Skeletal muscle satellite cell (primary cell): Measurements from ENCODE around the gene APC2.

ENCODE experiments used
- H3K27me3 ChIP-seq: 2 replicates; pipeline ENCODE4 v1.7.0; 2013; ENCODE audit warnings: low read length; ENCODE audit not compliant: control insufficient read depth, insufficient read depth
- H3K36me3 ChIP-seq: 2 replicates; pipeline ENCODE4 v1.7.0; 2013; ENCODE audit warnings: mild to moderate bottlenecking, control low read depth, low read length; ENCODE audit not compliant: insufficient read depth
- H3K4me1 ChIP-seq: 2 replicates; pipeline ENCODE4 v1.7.0; 2013; ENCODE audit warnings: low read length; ENCODE audit not compliant: control insufficient read depth, insufficient read depth
- H3K4me2 ChIP-seq: 2 replicates; pipeline ENCODE4 v1.7.0; 2013; ENCODE audit warnings: mild to moderate bottlenecking, low read length
- H3K4me3 ChIP-seq: 2 replicates; pipeline ENCODE4 v1.7.0; 2013; ENCODE audit warnings: low read length
- H3K9ac ChIP-seq: 2 replicates; pipeline ENCODE4 v1.7.0; 2013; ENCODE audit warnings: mild to moderate bottlenecking, low read depth, low read length, moderate library complexity
- H3K9me3 ChIP-seq: replicated peaks from 2 replicates; pipeline ENCODE4 v1.7.0; 2013; ENCODE audit warnings: mild to moderate bottlenecking, control low read depth, low read length

APC2 gene

DNA sequence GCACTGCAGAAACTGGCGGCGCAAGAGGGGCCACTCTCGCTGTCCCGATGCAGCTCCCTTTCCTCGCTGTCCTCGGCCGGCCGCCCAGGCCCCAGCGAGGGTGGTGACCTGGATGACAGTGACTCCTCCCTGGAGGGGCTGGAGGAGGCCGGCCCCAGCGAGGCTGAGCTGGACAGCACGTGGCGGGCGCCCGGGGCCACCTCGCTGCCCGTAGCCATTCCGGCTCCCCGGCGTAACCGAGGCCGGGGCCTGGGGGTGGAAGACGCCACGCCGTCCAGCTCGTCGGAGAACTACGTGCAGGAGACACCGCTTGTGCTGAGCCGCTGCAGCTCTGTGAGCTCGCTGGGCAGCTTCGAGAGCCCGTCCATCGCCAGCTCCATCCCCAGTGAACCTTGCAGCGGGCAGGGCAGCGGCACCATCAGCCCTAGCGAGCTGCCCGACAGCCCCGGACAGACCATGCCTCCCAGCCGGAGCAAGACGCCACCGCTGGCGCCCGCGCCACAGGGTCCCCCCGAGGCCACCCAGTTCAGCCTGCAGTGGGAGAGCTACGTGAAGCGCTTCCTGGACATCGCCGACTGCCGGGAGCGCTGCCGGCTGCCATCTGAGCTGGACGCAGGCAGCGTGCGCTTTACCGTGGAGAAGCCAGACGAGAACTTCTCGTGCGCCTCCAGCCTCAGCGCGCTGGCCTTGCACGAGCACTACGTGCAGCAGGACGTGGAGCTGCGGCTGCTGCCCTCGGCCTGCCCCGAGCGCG lies 16.7 kb downstream of the APC2 start:
- H3K9me3 ChIP-seq, result no peaks in the 10 kb centered on the region
- no peak overlapping the region for H3K4me2 ChIP-seq
- H3K4me1 ChIP-seq, result peaks cover 35% of the 10 kb centered on the region
- H3K4me3 ChIP-seq, result no peak overlapping the region
- H3K36me3 ChIP-seq, result no peaks in the 10 kb centered on the region
- H3K27me3 ChIP-seq, result peaks cover 31% of the 10 kb centered on the region
- no peak overlapping the region for H3K9ac ChIP-seq

DNA sequence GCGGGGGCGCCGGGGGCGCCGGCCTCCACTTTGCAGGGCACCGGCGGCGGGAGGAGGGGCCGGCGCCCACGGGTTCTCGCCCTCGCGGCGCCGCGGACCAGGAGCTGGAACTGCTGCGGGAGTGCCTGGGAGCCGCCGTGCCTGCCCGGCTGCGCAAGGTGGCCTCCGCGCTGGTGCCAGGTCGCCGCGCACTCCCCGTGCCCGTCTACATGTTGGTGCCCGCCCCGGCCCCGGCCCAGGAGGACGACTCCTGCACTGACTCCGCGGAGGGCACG lies 17.2 kb downstream of the APC2 start:
- Histone ChIP-seq H3K4me3 (no peak overlapping the region), H3K36me3 (no peaks in the 10 kb centered on the region), H3K9ac (no peak overlapping the region), H3K27me3 (peaks cover 36% of the 10 kb centered on the region), H3K9me3 (no peaks in the 10 kb centered on the region), H3K4me2 (peak overlapping the region; percentile 44), H3K4me1 (peaks cover 37% of the 10 kb centered on the region)

DNA sequence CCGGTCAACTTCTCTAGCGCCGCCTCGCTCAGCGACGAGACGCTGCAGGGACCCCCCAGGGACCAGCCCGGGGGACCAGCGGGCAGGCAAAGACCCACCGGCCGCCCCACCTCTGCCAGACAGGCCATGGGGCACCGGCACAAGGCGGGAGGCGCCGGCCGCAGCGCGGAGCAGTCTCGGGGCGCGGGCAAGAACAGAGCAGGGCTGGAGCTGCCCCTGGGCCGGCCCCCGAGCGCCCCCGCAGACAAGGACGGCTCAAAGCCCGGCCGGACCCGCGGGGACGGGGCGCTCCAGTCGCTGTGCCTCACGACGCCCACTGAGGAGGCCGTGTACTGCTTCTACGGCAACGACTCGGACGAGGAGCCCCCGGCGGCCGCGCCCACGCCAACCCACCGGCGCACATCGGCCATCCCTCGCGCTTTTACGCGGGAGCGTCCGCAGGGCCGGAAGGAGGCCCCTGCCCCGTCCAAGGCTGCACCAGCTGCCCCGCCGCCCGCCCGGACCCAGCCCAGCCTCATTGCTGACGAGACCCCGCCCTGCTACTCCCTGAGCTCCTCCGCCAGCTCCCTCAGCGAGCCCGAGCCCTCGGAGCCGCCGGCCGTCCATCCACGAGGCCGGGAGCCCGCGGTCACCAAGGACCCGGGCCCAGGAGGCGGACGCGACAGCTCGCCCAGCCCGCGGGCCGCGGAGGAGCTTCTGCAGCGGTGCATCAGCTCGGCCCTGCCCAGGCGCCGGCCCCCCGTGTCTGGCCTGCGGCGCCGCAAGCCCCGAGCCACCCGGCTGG lies 17.8 kb downstream of the APC2 start:
- peak overlapping the region; percentile 81 for H3K4me2 ChIP-seq
- H3K9ac ChIP-seq, result no peak overlapping the region
- H3K9me3 ChIP-seq, result no peaks in the 10 kb centered on the region
- H3K27me3 ChIP-seq, result peaks cover 41% of the 10 kb centered on the region
- no peaks in the 10 kb centered on the region for H3K36me3 ChIP-seq
- H3K4me3 ChIP-seq, result peak overlapping the region; percentile 55
- H3K4me1 ChIP-seq, result peaks cover 37% of the 10 kb centered on the region

DNA sequence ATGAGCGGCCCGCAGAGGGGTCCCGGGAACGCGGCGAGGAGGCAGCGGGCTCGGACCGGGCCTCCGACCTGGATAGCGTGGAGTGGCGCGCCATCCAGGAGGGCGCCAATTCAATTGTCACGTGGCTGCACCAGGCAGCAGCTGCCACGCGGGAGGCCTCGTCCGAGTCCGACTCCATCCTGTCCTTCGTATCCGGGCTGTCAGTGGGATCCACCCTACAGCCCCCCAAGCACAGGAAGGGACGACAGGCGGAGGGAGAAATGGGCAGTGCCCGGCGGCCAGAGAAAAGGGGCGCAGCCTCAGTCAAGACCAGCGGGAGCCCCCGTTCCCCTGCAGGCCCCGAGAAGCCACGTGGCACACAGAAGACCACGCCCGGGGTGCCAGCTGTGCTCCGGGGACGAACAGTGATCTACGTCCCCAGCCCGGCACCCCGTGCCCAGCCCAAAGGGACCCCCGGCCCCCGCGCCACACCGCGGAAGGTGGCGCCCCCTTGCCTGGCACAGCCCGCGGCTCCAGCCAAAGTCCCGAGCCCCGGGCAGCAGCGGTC lies 18.4 kb downstream of the APC2 start:
- Histone ChIP-seq H3K4me3 (peak overlapping the region; percentile 55), H3K4me1 (peaks cover 37% of the 10 kb centered on the region), H3K27me3 (peaks cover 47% of the 10 kb centered on the region), H3K4me2 (peak overlapping the region; percentile 81), H3K9ac (no peak overlapping the region), H3K36me3 (no peaks in the 10 kb centered on the region), H3K9me3 (no peaks in the 10 kb centered on the region)

DNA sequence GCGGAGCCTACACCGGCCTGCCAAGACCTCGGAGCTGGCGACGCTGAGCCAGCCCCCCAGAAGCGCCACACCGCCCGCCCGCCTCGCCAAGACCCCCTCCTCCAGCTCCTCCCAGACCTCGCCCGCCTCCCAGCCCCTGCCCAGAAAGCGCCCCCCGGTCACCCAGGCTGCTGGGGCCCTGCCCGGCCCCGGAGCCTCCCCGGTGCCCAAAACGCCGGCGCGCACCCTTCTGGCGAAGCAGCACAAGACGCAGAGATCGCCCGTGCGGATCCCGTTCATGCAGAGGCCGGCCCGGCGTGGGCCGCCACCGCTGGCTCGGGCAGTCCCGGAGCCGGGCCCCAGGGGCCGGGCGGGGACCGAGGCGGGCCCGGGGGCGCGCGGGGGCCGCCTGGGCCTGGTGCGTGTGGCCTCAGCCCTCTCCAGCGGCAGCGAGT lies 18.9 kb downstream of the APC2 start:
- Histone ChIP-seq H3K9ac (no peak overlapping the region), H3K36me3 (no peaks in the 10 kb centered on the region), H3K27me3 (peaks cover 50% of the 10 kb centered on the region), H3K9me3 (no peaks in the 10 kb centered on the region), H3K4me3 (peak overlapping the region; percentile 56), H3K4me2 (peak overlapping the region; percentile 81), H3K4me1 (peaks cover 37% of the 10 kb centered on the region)

DNA sequence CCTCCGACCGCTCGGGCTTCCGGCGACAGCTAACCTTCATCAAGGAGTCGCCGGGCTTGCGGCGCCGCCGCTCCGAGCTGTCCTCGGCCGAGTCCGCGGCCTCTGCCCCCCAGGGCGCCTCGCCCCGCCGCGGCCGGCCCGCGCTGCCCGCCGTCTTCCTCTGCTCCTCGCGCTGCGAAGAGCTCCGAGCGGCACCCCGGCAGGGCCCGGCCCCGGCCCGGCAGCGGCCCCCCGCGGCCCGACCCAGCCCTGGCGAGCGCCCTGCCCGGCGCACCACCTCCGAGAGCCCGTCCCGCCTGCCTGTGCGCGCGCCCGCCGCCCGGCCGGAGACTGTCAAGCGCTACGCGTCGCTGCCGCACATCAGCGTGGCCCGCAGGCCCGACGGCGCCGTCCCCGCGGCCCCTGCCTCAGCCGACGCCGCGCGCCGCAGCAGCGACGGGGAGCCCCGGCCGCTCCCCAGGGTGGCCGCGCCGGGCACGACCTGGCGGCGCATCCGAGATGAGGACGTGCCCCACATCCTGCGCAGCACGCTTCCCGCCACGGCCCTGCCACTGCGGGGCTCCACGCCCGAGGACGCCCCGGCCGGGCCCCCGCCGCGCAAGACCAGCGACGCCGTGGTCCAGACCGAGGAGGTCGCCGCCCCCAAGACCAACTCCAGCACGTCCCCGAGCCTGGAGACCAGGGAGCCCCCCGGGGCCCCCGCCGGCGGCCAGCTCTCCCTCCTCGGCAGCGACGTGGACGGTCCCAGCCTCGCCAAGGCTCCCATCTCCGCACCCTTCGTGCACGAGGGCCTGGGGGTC lies 19.5 kb downstream of the APC2 start:
- H3K4me1 ChIP-seq, result peaks cover 37% of the 10 kb centered on the region
- no peaks in the 10 kb centered on the region for H3K9me3 ChIP-seq
- H3K9ac ChIP-seq, result no peak overlapping the region
- peaks cover 50% of the 10 kb centered on the region for H3K27me3 ChIP-seq
- H3K4me3 ChIP-seq, result peak overlapping the region; percentile 56
- peak overlapping the region; percentile 81 for H3K4me2 ChIP-seq
- H3K36me3 ChIP-seq, result no peaks in the 10 kb centered on the region

DNA sequence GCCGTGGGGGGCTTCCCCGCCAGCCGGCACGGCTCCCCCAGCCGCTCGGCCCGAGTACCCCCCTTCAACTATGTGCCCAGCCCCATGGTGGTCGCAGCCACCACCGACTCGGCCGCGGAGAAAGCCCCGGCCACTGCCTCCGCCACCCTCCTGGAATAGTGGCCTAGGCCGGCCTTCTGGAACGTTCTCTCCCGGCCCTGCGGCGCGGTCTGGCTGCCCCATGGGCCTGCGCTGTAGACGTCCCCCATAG lies 20.1 kb downstream of the APC2 start:
- H3K9me3 ChIP-seq, result no peaks in the 10 kb centered on the region
- peak overlapping the region; percentile 81 for H3K4me2 ChIP-seq
- H3K9ac ChIP-seq, result peak overlapping the region; percentile 13
- peaks cover 37% of the 10 kb centered on the region for H3K4me1 ChIP-seq
- peaks cover 50% of the 10 kb centered on the region for H3K27me3 ChIP-seq
- H3K36me3 ChIP-seq, result no peaks in the 10 kb centered on the region
- H3K4me3 ChIP-seq, result peak overlapping the region; percentile 47

DNA sequence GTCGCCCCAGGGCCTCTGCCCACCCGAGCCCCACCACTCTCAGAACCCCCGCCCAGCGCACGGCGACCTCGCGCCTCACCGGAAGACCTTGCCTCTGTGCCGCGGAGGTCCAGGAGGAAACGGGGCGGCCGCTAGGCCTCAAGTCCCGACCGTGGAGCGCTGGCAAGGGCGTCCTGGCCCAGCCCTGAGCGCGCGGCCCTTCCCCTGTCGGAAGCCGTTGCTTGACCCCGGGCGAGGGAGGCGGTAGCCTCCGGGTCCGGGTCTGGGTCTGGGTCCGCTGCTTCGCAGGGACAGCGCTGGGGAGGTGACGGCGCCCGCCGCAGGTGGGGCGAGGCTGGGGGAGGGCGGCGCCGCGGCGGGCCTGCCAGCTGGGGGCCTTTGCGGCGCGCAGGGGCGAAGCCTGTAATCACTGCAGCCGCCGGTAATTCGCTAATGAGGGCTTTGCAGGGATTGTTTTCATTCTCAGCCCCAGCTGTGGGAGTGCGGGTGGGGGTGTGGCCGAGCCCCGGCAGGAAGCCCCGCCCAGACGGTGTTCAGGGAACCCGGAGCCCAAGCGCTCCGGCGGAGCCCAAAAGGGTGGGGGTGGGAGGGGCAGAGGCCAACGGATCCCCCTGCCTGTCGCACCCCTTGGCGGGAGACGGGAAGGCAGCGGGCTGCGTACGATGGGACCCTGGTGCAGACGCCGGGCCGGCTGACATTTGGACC lies 20.5 kb downstream of the APC2 start:
- H3K9ac ChIP-seq, result peak overlapping the region; percentile 13
- H3K27me3 ChIP-seq, result peaks cover 50% of the 10 kb centered on the region
- H3K4me2 ChIP-seq, result peak overlapping the region; percentile 81
- H3K4me3 ChIP-seq, result peak overlapping the region; percentile 47
- no peaks in the 10 kb centered on the region for H3K36me3 ChIP-seq
- no peaks in the 10 kb centered on the region for H3K9me3 ChIP-seq
- H3K4me1 ChIP-seq, result peaks cover 36% of the 10 kb centered on the region

DNA sequence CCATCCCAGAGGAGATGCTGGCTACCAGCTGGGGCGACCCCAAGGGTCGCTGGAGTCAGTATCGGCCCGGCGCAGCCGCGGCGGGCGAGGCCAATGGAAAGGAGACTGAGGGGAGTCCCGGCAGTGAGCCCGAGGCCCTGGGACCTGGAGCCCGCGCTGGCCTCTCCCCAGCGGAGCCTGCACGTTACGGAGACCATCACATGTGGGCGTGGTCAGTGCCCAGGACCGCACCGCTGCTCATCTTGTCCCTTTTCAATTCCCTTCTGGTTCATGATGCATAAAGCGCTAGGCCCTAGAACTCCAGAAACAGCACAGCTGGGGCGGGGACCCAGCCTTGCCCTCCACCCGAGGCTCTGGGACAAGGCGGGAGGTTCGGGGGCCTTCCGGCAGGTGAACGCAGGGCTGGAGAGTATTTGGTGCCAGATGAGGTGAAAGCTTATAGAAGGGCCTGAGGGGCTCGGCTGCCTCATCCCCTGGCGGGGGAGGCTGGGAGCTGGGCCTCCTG lies 21.1 kb downstream of the APC2 start:
- Histone ChIP-seq H3K4me2 (peak overlapping the region; percentile 81), H3K27me3 (peaks cover 50% of the 10 kb centered on the region), H3K9me3 (no peaks in the 10 kb centered on the region), H3K36me3 (peaks cover under 1% of the 10 kb centered on the region), H3K9ac (no peak overlapping the region), H3K4me3 (peak overlapping the region; percentile 47), H3K4me1 (peaks cover 31% of the 10 kb centered on the region)

DNA sequence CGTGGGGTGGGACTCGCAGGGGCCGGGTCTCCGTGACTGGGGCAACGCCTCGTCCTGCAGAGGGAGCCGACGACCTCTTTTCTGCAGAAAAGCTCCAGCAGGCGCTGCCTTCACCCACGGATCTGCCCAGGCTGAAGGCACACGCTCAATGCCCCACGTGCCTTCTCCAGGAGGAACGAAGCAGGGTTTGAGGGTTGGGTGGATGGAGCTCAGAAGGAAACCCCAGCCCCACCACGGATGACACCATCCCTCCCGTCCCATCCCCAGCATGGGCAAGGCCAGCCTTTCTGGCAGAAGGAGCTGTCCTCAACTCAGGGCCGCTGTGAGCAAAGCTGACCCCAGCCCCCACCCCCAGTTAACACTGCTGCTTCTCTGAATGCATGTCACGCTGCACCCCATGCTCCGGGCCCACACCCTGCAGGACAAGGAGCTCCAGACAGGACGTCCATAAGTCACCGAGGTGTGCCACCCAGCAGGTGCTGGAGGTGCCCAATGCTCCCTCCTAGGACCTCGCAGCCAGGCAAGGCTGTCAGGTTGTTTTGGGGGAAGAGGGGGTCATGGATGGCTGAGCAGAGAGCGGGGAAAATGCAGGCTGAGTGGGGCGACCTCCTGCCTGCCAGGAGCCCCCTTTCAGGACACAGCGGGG lies 21.7 kb downstream of the APC2 start:
- no peaks in the 10 kb centered on the region for H3K9me3 ChIP-seq
- H3K9ac ChIP-seq, result no peak overlapping the region
- H3K4me3 ChIP-seq, result no peak overlapping the region
- peaks cover 4% of the 10 kb centered on the region for H3K36me3 ChIP-seq
- H3K27me3 ChIP-seq, result peaks cover 48% of the 10 kb centered on the region
- peak overlapping the region; percentile 81 for H3K4me2 ChIP-seq
- H3K4me1 ChIP-seq, result peaks cover 30% of the 10 kb centered on the region
